Measurements from ENCODE around the gene SCARF2.
A peak's percentile ranks its signal among the peaks of the same experiment; 100 is the strongest.
"Not testable (repeated sequence)": the region's sequence is repeated elsewhere in the genome, so short reads cannot be mapped to it uniquely, and the experiment has no call there.

SCARF2 gene

GRCh38 chr22:20427945-20428417 lies 9.6 kb downstream of the SCARF2 start:
- no peak for DNase-seq (ENCODE audit: low spot score)

- DNase-seq (ENCODE audit: low spot score) = no peak
Observed at GRCh38 chr22:20427104-20427944, 10.3 kb downstream of the SCARF2 start.

GRCh38 chr22:20426259-20426615 lies 11.4 kb downstream of the SCARF2 start:
- DNase-seq (ENCODE audit: low spot score) = no peak

- DNase-seq (ENCODE audit: low spot score) = no peak
Observed at GRCh38 chr22:20425566-20426258, 11.9 kb downstream of the SCARF2 start.

- DNase-seq (ENCODE audit: low spot score) = no peak
Observed at GRCh38 chr22:20424932-20425565, 12.6 kb downstream of the SCARF2 start.

- DNase-seq (ENCODE audit: low spot score) = no peak
Observed at GRCh38 chr22:20424568-20424931, 13.1 kb downstream of the SCARF2 start.

- DNase-seq (ENCODE audit: low spot score) = no peak
Observed at GRCh38 chr22:20423906-20424551, 13.6 kb downstream of the SCARF2 start.

- no peak for DNase-seq (ENCODE audit: low spot score)
Observed at GRCh38 chr22:20423008-20423905, 14.4 kb downstream of the SCARF2 start.

GRCh38 chr22:20422271-20423007 lies 15.2 kb downstream of the SCARF2 start:
- DNase-seq (ENCODE audit: low spot score) = peak; percentile 89

GRCh38 chr22:20421507-20421874 lies 16.1 kb downstream of the SCARF2 start:
- no peak for DNase-seq (ENCODE audit: low spot score)

GRCh38 chr22:20420157-20420842 lies 17.3 kb downstream of the SCARF2 start:
- DNase-seq (ENCODE audit: low spot score) = no peak

- DNase-seq (ENCODE audit: low spot score) = no peak
Observed at GRCh38 chr22:20419664-20419951, 18.0 kb downstream of the SCARF2 start.

- peak; percentile 90 for DNase-seq (ENCODE audit: low spot score)
Observed at GRCh38 chr22:20418211-20418788, 19.3 kb downstream of the SCARF2 start.

- DNase-seq (ENCODE audit: low spot score) = not testable (repeated sequence)
Observed at GRCh38 chr22:20415699-20416098, 21.9 kb downstream of the SCARF2 start.

GRCh38 chr22:20415241-20415640 lies 22.4 kb downstream of the SCARF2 start:
- not testable (repeated sequence) for DNase-seq (ENCODE audit: low spot score)

GRCh38 chr22:20414450-20414849 lies 23.2 kb downstream of the SCARF2 start:
- DNase-seq (ENCODE audit: low spot score) = no peak

GRCh38 chr22:20414059-20414440 lies 23.6 kb downstream of the SCARF2 start:
- DNase-seq (ENCODE audit: low spot score) = no peak

- DNase-seq (ENCODE audit: low spot score) = no peak
Observed at GRCh38 chr22:20413217-20414058, 24.2 kb downstream of the SCARF2 start.

Data from left forelimb (tissue), 1 donor.